Head of caudate nucleus (tissue), 42 donors: ENCODE results near the gene NUDT16.

Experiments
- DNase-seq, 42 donors: peaks; one replicate each; pipeline versions ENCODE4 v3.0.0 to v3.0.0-alpha.2; 2020 to 2021; ENCODE audit warnings: mixed read lengths in 7 of 42
- intact Hi-C: fragments of 100-400 bp; cut with DNase I; formaldehyde crosslinking; loops from one replicate; pipeline ENCODE4 v1.15.0; 2022

NUDT16 gene

DNA sequence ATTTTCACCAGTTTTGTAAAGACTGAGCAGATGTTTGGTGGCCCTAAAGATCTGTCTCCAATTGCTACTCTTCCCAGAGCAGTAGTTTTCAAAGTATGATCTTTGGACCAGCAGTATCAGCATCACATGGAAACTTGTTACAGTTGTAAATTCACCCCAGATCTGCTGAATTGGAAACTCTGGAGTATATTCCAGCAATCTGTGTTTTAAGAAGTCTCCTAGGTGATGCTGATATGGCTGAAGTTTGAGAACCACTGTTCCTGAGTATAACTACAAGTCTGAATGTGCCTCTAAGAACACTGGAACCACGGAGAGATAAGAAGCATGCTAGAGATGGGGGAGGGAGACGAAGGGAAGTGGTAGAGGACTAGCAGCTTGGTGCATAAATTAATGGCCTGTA is 45.7 kb downstream of the NUDT16 start:
- no peak for DNase-seq
- intact Hi-C loops, result no loop called here

DNA sequence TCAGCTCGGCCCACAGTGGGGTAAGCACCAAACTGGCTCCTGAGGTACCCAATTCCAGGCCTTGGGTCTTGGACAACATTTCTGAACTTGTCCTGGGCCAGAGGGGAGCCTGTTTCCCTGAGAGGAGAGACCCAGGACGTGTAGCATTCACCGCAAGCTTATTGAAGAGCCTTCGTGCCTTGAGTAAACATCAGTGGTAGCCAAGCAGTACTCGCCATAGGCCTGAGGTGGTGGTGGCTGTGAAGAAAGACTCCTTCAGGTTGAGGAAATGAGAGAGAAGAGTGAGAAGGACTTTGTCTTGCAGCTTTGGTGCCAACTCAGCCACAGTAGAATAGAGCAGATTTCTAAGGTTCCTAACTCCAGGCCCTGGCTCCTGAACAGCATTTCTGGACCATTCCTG is 50.2 kb downstream of the NUDT16 start:
- no peak for DNase-seq
- intact Hi-C loops, result no loop called here

DNA sequence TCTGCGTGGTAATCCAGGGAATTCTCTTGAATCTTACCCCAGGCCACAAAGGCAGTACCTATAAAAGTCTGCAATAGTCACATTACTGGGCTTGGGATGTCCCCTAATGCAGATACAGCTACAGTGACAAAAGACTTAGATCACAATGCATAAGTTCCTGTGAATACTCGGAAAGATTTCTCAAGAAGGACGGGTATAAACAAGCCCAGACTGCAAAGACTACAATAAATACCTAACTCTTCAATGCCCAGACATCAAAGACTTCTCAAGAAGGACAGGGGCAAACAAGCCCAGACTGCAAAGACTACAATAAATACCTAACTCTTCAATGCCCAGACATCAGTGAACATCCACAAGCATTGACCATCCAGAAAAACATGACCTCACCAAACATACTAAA is 50.9 kb downstream of the NUDT16 start:
- intact Hi-C loops, result no loop called here
- no peak for DNase-seq

DNA sequence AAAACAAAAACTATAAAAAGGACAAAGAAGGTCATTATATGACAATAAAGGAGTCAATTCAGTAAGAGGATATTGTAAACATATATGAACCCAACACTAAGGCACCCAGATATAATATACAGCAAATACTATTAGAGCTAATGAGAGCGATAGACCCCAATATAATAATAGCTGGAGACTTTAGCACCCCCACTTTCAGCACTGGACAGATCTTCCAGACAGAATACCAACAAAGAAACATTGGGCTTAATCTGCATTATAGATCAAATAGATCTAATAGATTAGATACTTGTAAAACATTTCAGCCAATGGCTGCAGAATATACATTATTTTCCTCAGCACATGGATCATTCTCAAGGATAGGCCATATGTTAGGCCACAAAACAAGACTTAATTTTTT is 53.4 kb downstream of the NUDT16 start:
- DNase-seq, result no peak
- intact Hi-C loops, result no loop called here
